Measurements from ENCODE around the gene DAB2IP.

DAB2IP gene

GRCh38 chr9:121732886-121733285, 81.5 kb downstream of the DAB2IP start:
- H3K4me1 ChIP-seq (ENCODE audit: control insufficient read depth, insufficient read depth, low read depth, low read length) = peaks cover 37% of the 10 kb centered on the region
- no peak overlapping the region for H3K4me3 ChIP-seq (ENCODE audit: insufficient read depth in 1 of 2, low read depth in 1 of 2, low read length in 2 of 2)
- H2BK120ac ChIP-seq (ENCODE audit: low read depth, low read length) = no peak overlapping the region
- H2AK5ac ChIP-seq (ENCODE audit: low read length, severe bottlenecking) = no peak overlapping the region
- no peak overlapping the region for H3K23ac ChIP-seq (ENCODE audit: low read length in 2 of 2)
- DNase-seq = no peak
- no peak overlapping the region for H4K91ac ChIP-seq (ENCODE audit: low read length)
- H3K9ac ChIP-seq (ENCODE audit: low read length) = no peak overlapping the region
- no peak overlapping the region for H2BK5ac ChIP-seq (ENCODE audit: low read depth, low read length, poor library complexity, severe bottlenecking)
- no peak overlapping the region for H4K8ac ChIP-seq (ENCODE audit: low read length)
- H2BK12ac ChIP-seq (ENCODE audit: low read length in 2 of 2) = no peak overlapping the region
- WGBS = 94% methylated on average over 3 of the region's 4 CpGs
- peaks cover 59% of the 10 kb centered on the region for H3K79me1 ChIP-seq (replicated peaks; ENCODE audit: low read length, poor library complexity, severe bottlenecking)
- no peak overlapping the region for H2AFZ ChIP-seq (ENCODE audit: low read depth, low read length)
- no peaks in the 10 kb centered on the region for H3K9me3 ChIP-seq (ENCODE audit: control insufficient read depth, low read length)
- no peaks in the 10 kb centered on the region for H3K27me3 ChIP-seq (ENCODE audit: control insufficient read depth in 1 of 2, insufficient read depth in 1 of 2, low read length in 2 of 2)
- H3K18ac ChIP-seq (ENCODE audit: low read depth in 1 of 2, low read length in 2 of 2) = no peak overlapping the region
- H3K36me3 ChIP-seq (ENCODE audit: control insufficient read depth in 1 of 2, insufficient read depth in 2 of 2, low read depth in 1 of 2, low read length in 2 of 2) = peaks cover 0 to 6% of the 10 kb centered on the region in 2 experiments
- H3K4ac ChIP-seq (ENCODE audit: low read depth in 1 of 2, low read length in 2 of 2) = no peak overlapping the region
- peak overlapping the region; percentile 31 for H2BK15ac ChIP-seq (ENCODE audit: low read depth, poor library complexity, severe bottlenecking)
- no peak overlapping the region for H3K14ac ChIP-seq (ENCODE audit: low read length in 2 of 2)
- H3K27ac ChIP-seq (ENCODE audit: low read length, poor library complexity, severe bottlenecking) = no peak overlapping the region
- no peak overlapping the region for H3K4me2 ChIP-seq (ENCODE audit: low read length, poor library complexity, severe bottlenecking)

GRCh38 chr9:121734465-121734864, 83.0 kb downstream of the DAB2IP start:
- H3K27me3 ChIP-seq (ENCODE audit: control insufficient read depth in 1 of 2, insufficient read depth in 1 of 2, low read length in 2 of 2) = no peaks in the 10 kb centered on the region
- no peak overlapping the region for H2BK15ac ChIP-seq (ENCODE audit: low read depth, poor library complexity, severe bottlenecking)
- no peak overlapping the region for H3K27ac ChIP-seq (ENCODE audit: low read length, poor library complexity, severe bottlenecking)
- H3K9ac ChIP-seq (ENCODE audit: low read length) = no peak overlapping the region
- no peak overlapping the region for H3K4me3 ChIP-seq (ENCODE audit: insufficient read depth in 1 of 2, low read depth in 1 of 2, low read length in 2 of 2)
- H3K23ac ChIP-seq (ENCODE audit: low read length in 2 of 2) = no peak overlapping the region
- no peak overlapping the region for H3K4me2 ChIP-seq (ENCODE audit: low read length, poor library complexity, severe bottlenecking)
- H3K79me1 ChIP-seq (replicated peaks; ENCODE audit: low read length, poor library complexity, severe bottlenecking) = peaks cover 58% of the 10 kb centered on the region
- H2BK120ac ChIP-seq (ENCODE audit: low read depth, low read length) = no peak overlapping the region
- H4K91ac ChIP-seq (ENCODE audit: low read length) = no peak overlapping the region
- H2BK5ac ChIP-seq (ENCODE audit: low read depth, low read length, poor library complexity, severe bottlenecking) = no peak overlapping the region
- H4K8ac ChIP-seq (ENCODE audit: low read length) = no peak overlapping the region
- H3K4ac ChIP-seq (ENCODE audit: low read depth in 1 of 2, low read length in 2 of 2) = no peak overlapping the region
- peaks cover 40% of the 10 kb centered on the region for H3K4me1 ChIP-seq (ENCODE audit: control insufficient read depth, insufficient read depth, low read depth, low read length)
- DNase-seq = no peak
- H2BK12ac ChIP-seq (ENCODE audit: low read length in 2 of 2) = no peak overlapping the region
- no peak overlapping the region for H3K14ac ChIP-seq (ENCODE audit: low read length in 2 of 2)
- H2AK5ac ChIP-seq (ENCODE audit: low read length, severe bottlenecking) = no peak overlapping the region
- no peak overlapping the region for H2AFZ ChIP-seq (ENCODE audit: low read depth, low read length)
- no peak overlapping the region for H3K18ac ChIP-seq (ENCODE audit: low read depth in 1 of 2, low read length in 2 of 2)
- H3K36me3 ChIP-seq (ENCODE audit: control insufficient read depth in 1 of 2, insufficient read depth in 2 of 2, low read depth in 1 of 2, low read length in 2 of 2) = peaks cover 0 to 7% of the 10 kb centered on the region in 2 experiments
- no peaks in the 10 kb centered on the region for H3K9me3 ChIP-seq (ENCODE audit: control insufficient read depth, low read length)
- WGBS = 82% methylated on average over 1 of the region's 1 CpG

DNA sequence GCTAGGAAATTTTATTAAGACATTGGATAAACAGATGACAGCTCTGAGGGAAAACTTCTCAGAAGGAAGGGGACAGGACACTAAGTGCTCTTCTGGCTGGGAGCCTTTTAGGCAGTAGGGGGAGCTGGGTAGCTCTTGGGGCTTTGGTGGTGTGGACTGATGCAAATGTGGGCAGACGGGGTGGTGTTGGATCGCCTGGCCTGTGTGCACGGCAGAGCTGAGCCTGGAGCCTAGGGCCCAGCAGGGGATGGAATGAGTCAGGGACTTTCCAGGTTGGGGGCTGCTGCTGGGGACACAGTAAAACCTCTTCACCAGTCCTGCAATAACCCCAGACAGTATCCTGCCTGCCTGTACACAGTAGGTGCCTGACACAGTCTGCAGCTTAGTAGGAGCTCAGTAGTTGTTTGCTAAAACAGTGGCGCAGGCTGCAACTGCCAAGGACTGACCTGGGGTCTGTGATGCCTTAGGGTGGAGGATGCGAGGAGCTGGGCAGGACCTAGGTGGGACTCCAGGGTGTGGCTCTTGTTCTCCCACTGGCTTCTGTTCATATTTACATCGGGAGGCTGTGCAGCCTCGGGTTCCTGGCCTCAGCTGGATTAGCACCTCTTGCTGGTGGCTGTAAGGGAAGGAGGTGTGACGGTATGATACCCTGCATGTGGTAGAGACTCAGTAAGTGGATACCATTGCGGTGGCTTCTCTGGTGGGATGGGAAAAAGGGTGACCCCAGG, 83.8 kb downstream of the DAB2IP start:
- H2BK15ac ChIP-seq (ENCODE audit: low read depth, poor library complexity, severe bottlenecking) = no peak overlapping the region
- peak overlapping the region; percentile 75 for H3K9ac ChIP-seq (ENCODE audit: low read length)
- peak overlapping the region in 1 of 2 experiments; percentile 48 for H3K18ac ChIP-seq (ENCODE audit: low read depth in 1 of 2, low read length in 2 of 2)
- peaks cover 36% of the 10 kb centered on the region for H3K4me1 ChIP-seq (ENCODE audit: control insufficient read depth, insufficient read depth, low read depth, low read length)
- peak overlapping the region; percentile 4 for H4K91ac ChIP-seq (ENCODE audit: low read length)
- H2AFZ ChIP-seq (ENCODE audit: low read depth, low read length) = no peak overlapping the region
- peak overlapping the region; percentile 19 for H2BK5ac ChIP-seq (ENCODE audit: low read depth, low read length, poor library complexity, severe bottlenecking)
- H2AK5ac ChIP-seq (ENCODE audit: low read length, severe bottlenecking) = peak overlapping the region; percentile 5
- H3K27ac ChIP-seq (ENCODE audit: low read length, poor library complexity, severe bottlenecking) = peak overlapping the region; percentile 73
- no peaks in the 10 kb centered on the region for H3K9me3 ChIP-seq (ENCODE audit: control insufficient read depth, low read length)
- peaks cover 60% of the 10 kb centered on the region for H3K79me1 ChIP-seq (replicated peaks; ENCODE audit: low read length, poor library complexity, severe bottlenecking)
- no peak overlapping the region for H3K4me3 ChIP-seq (ENCODE audit: insufficient read depth in 1 of 2, low read depth in 1 of 2, low read length in 2 of 2)
- no peaks in the 10 kb centered on the region for H3K27me3 ChIP-seq (ENCODE audit: control insufficient read depth in 1 of 2, insufficient read depth in 1 of 2, low read length in 2 of 2)
- peaks cover 0 to 7% of the 10 kb centered on the region in 2 experiments for H3K36me3 ChIP-seq (ENCODE audit: control insufficient read depth in 1 of 2, insufficient read depth in 2 of 2, low read depth in 1 of 2, low read length in 2 of 2)
- no peak overlapping the region for H4K8ac ChIP-seq (ENCODE audit: low read length)
- no peak overlapping the region for H3K23ac ChIP-seq (ENCODE audit: low read length in 2 of 2)
- peak; percentile 86 for DNase-seq
- peak overlapping the region; percentile 29 for H3K4me2 ChIP-seq (ENCODE audit: low read length, poor library complexity, severe bottlenecking)
- H2BK12ac ChIP-seq (ENCODE audit: low read length in 2 of 2) = peak overlapping the region in 1 of 2 experiments; percentile 29
- no peak overlapping the region for H2BK120ac ChIP-seq (ENCODE audit: low read depth, low read length)
- H3K14ac ChIP-seq (ENCODE audit: low read length in 2 of 2) = peak overlapping the region in 1 of 2 experiments; percentile 26
- H3K4ac ChIP-seq (ENCODE audit: low read depth in 1 of 2, low read length in 2 of 2) = no peak overlapping the region
- 43% methylated on average over 9 of the region's 9 CpGs for WGBS

GRCh38 chr9:121735793-121736770, 84.6 kb downstream of the DAB2IP start:
- H2AK5ac ChIP-seq (ENCODE audit: low read length, severe bottlenecking) = peak overlapping the region; percentile 5
- 15% methylated on average over 27 of the region's 57 CpGs for WGBS
- no peak overlapping the region for H3K14ac ChIP-seq (ENCODE audit: low read length in 2 of 2)
- H2BK12ac ChIP-seq (ENCODE audit: low read length in 2 of 2) = peak overlapping the region in 1 of 2 experiments; percentile 47
- H3K9me3 ChIP-seq (ENCODE audit: control insufficient read depth, low read length) = no peaks in the 10 kb centered on the region
- peak overlapping the region; percentile 3 for H2BK5ac ChIP-seq (ENCODE audit: low read depth, low read length, poor library complexity, severe bottlenecking)
- H3K36me3 ChIP-seq (ENCODE audit: control insufficient read depth in 1 of 2, insufficient read depth in 2 of 2, low read depth in 1 of 2, low read length in 2 of 2) = peaks cover 0 to 7% of the 10 kb centered on the region in 2 experiments
- no peak overlapping the region for H3K23ac ChIP-seq (ENCODE audit: low read length in 2 of 2)
- H3K9ac ChIP-seq (ENCODE audit: low read length) = peak overlapping the region; percentile 75
- DNase-seq = peak; percentile 64
- peak overlapping the region; percentile 73 for H4K8ac ChIP-seq (ENCODE audit: low read length)
- H3K79me1 ChIP-seq (replicated peaks; ENCODE audit: low read length, poor library complexity, severe bottlenecking) = peaks cover 51% of the 10 kb centered on the region
- peaks cover 39% of the 10 kb centered on the region for H3K4me1 ChIP-seq (ENCODE audit: control insufficient read depth, insufficient read depth, low read depth, low read length)
- no peak overlapping the region for H4K91ac ChIP-seq (ENCODE audit: low read length)
- H3K4me3 ChIP-seq (ENCODE audit: insufficient read depth in 1 of 2, low read depth in 1 of 2, low read length in 2 of 2) = peak overlapping the region; percentile 52 to 74
- H3K4me2 ChIP-seq (ENCODE audit: low read length, poor library complexity, severe bottlenecking) = peak overlapping the region; percentile 69
- H2BK120ac ChIP-seq (ENCODE audit: low read depth, low read length) = peak overlapping the region; percentile 66
- H2AFZ ChIP-seq (ENCODE audit: low read depth, low read length) = peak overlapping the region; percentile 72
- H3K4ac ChIP-seq (ENCODE audit: low read depth in 1 of 2, low read length in 2 of 2) = peak overlapping the region; percentile 30 to 75
- peak overlapping the region; percentile 60 to 78 for H3K18ac ChIP-seq (ENCODE audit: low read depth in 1 of 2, low read length in 2 of 2)
- peak overlapping the region; percentile 17 for H2BK15ac ChIP-seq (ENCODE audit: low read depth, poor library complexity, severe bottlenecking)
- H3K27ac ChIP-seq (ENCODE audit: low read length, poor library complexity, severe bottlenecking) = peak overlapping the region; percentile 73
- no peaks in the 10 kb centered on the region for H3K27me3 ChIP-seq (ENCODE audit: control insufficient read depth in 1 of 2, insufficient read depth in 1 of 2, low read length in 2 of 2)
